Measurements from ENCODE around the gene MEG3. TPM values are rescaled to one million over a fixed set of nuclear protein-coding genes. Genes with fewer than 3 reads are reported as not detected.

The MEG3 gene
- total and polyA plus RNA-seq, 9 of the 15 experiments (the other 6 are each of a cell fraction or from before 2014, with no cell fraction given), result 0.10 to 5.3 (median 1.0) TPM; not detected in 1

DNA sequence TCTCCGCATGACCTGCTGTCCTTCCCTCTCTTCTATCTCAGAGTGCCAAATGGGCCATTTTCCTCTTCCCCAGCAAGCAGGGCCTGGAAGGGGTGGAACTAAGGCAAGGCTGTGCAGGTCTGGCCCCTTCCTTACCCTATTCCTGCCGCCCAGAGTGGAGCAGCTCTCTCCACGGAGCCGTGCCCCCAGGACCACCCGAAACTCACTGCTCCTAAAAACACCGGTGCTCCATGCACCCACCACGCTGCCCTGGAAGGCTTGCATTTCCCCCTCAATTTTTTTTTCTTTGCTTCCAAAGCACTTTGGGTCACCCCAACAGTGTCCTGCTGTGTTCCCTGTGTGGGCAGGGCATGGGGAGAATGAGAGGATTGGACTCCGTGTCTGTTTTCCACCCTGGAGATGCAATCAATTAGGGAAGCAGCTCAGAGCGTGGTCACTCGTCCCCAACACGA, 48.5 kb upstream of the MEG3 start (continued):
- TF ChIP-seq, protein P1, sequence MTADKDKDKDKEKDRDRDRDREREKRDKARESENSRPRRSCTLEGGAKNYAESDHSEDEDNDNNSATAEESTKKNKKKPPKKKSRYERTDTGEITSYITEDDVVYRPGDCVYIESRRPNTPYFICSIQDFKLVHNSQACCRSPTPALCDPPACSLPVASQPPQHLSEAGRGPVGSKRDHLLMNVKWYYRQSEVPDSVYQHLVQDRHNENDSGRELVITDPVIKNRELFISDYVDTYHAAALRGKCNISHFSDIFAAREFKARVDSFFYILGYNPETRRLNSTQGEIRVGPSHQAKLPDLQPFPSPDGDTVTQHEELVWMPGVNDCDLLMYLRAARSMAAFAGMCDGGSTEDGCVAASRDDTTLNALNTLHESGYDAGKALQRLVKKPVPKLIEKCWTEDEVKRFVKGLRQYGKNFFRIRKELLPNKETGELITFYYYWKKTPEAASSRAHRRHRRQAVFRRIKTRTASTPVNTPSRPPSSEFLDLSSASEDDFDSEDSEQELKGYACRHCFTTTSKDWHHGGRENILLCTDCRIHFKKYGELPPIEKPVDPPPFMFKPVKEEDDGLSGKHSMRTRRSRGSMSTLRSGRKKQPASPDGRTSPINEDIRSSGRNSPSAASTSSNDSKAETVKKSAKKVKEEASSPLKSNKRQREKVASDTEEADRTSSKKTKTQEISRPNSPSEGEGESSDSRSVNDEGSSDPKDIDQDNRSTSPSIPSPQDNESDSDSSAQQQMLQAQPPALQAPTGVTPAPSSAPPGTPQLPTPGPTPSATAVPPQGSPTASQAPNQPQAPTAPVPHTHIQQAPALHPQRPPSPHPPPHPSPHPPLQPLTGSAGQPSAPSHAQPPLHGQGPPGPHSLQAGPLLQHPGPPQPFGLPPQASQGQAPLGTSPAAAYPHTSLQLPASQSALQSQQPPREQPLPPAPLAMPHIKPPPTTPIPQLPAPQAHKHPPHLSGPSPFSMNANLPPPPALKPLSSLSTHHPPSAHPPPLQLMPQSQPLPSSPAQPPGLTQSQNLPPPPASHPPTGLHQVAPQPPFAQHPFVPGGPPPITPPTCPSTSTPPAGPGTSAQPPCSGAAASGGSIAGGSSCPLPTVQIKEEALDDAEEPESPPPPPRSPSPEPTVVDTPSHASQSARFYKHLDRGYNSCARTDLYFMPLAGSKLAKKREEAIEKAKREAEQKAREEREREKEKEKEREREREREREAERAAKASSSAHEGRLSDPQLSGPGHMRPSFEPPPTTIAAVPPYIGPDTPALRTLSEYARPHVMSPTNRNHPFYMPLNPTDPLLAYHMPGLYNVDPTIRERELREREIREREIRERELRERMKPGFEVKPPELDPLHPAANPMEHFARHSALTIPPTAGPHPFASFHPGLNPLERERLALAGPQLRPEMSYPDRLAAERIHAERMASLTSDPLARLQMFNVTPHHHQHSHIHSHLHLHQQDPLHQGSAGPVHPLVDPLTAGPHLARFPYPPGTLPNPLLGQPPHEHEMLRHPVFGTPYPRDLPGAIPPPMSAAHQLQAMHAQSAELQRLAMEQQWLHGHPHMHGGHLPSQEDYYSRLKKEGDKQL (CRISPR knock-in tag; IDR thresholded peaks at IDR 0.05; ENCODE audit: borderline replicate concordance), result no peak
- TF ChIP-seq SIX5 (IDR thresholded peaks at IDR 0.05; ENCODE audit: borderline replicate concordance in 1 of 2, insufficient read depth in 1 of 2, low read depth in 1 of 2, low read length in 2 of 2) (no peak), NUFIP1 (IDR thresholded peaks at IDR 0.05; ENCODE audit: partially characterized antibody) (no peak)

DNA sequence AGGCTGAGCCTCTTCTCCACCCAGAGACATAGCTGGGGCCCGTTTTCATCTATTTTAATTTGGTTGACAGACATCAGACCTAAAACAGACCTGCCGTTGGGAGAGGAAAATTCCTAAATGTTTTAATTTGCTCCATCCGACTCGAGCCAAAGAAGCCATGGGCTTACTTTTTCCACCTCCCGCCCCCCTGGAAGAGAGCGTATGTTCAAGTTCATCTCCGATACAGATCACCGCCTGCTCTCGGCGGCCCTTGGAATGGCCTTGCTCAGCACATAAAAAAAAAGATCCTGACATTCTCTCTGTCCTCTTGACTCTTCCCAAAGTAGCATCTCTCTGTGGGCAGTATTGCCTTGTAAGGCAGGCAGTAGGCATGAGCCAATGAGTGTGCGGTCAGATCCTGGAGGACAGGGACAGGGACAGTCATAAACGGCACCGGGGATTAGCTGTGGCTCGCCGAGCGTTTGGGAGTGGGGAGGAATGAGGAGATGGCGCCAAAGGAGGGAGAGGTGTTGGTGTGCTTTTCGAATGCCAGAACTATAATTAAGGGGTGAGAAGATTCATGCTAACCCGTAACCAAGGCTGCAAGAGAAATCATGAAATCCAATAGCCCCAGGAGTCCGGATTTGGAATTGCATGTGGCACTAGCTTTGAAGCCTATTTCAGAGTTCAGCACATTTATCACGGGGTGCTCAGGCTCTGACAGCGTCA, 47.9 kb upstream of the MEG3 start:
- Histone ChIP-seq H3K9me1 (ENCODE audit: control insufficient read depth, insufficient read depth, low read length) (no peaks in the 10 kb centered on the region), H3K79me2 (ENCODE audit: control insufficient read depth, insufficient read depth, low read length) (no peaks in the 10 kb centered on the region), H3K27me3 (ENCODE audit: control insufficient read depth in 2 of 2, insufficient read depth in 2 of 2, low read length in 2 of 2) (no peaks in the 10 kb centered on the region), H3K9me3 (replicated peaks; ENCODE audit: control insufficient read depth, insufficient read depth, low read depth, low read length) (no peaks in the 10 kb centered on the region), H3K27ac (ENCODE audit: extremely low read depth, low read depth, low read length) (no peak overlapping the region), H3K9ac (ENCODE audit: insufficient read depth in 1 of 2, low read depth in 2 of 2, low read length in 2 of 2) (no peak overlapping the region; a peak in 1 of 4 replicates), H3K4me2 (ENCODE audit: insufficient read depth, low read length) (no peak overlapping the region), H4K20me1 (replicated peaks; ENCODE audit: control insufficient read depth, insufficient read depth, low read length) (no peaks in the 10 kb centered on the region), H3K36me3 (ENCODE audit: control insufficient read depth, insufficient read depth, low read length) (no peaks in the 10 kb centered on the region), H3K4me1 (replicated peaks in 1 of 2; ENCODE audit: control insufficient read depth in 2 of 2, insufficient read depth in 2 of 2, low read length in 2 of 2) (peaks cover 8 to 48% of the 10 kb centered on the region in 2 experiments; a peak in 4 of 5 replicates), H3K4me3 (no peak overlapping the region), H2AFZ (ENCODE audit: low read depth, low read length) (no peak overlapping the region)
- FAIRE-seq (no peak), ATAC-seq (no peak), DNase-seq (ENCODE audit: extremely low read depth in 1 of 4, low spot score in 3 of 4) (no peak)
- BruUV-seq (replicated peaks), result no TSS peak
- CTCF ChIA-PET (ENCODE audit: low intra/inter-chr PET ratio), result no interaction called here
- no peak for TF ChIP-seq RBM34 (IDR thresholded peaks at IDR 0.05; ENCODE audit: borderline replicate concordance, insufficient read depth, low read length)
- intact Hi-C loops (cut with micrococcal nuclease) (no loop called here), in situ Hi-C loops (cut with MboI) (no loop called here)
- POLR2A ChIA-PET, result interaction anchor here (1.0 kb wide), 1 partner anchor 10 kb away, joined by 3 read pairs; no protein-coding TSS in a partner anchor
- WGBS (ENCODE audit: insufficient coverage, low coverage, missing lambda C conversion rate), result 85% methylated on average over 21 of the region's 22 CpGs

All from K562 (cell line).